ENCODE results near the gene PRKAR1B.
"Not testable (repeated sequence)": the region's sequence is repeated elsewhere in the genome, so short reads cannot be mapped to it uniquely, and the experiment has no call there.

PRKAR1B gene

DNA sequence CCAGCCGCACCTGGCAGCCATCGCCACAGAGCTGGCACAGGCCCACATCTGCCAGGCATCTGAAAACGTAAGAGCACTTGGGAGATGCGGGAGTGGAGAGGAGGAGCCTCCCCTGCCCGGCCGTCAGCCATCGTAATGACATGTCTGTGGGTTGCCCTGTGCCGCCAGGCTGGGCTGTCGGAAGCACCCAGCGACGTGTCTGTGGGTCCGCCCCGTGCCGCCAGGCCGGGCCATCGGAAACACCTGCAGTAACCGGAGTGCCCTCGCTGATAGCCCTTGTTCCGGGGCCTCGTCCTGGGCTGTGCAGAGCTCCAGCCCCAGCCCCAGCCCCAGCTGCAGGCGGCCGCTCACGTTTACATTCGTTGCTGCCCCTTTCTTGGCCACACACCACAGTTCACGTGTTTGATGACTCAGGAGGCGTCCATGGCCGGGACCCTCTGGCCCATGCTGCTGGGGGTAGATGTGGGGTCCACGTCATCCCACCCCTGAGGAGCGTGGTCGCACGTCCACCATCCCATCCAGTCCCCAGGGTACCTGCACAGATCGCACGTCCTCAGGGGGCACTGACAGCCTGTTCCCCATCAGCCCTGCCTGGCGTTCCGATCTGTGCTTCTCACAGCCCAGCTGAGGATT is 30.0 kb upstream of the PRKAR1B start:
- no peak for DNase-seq

DNA sequence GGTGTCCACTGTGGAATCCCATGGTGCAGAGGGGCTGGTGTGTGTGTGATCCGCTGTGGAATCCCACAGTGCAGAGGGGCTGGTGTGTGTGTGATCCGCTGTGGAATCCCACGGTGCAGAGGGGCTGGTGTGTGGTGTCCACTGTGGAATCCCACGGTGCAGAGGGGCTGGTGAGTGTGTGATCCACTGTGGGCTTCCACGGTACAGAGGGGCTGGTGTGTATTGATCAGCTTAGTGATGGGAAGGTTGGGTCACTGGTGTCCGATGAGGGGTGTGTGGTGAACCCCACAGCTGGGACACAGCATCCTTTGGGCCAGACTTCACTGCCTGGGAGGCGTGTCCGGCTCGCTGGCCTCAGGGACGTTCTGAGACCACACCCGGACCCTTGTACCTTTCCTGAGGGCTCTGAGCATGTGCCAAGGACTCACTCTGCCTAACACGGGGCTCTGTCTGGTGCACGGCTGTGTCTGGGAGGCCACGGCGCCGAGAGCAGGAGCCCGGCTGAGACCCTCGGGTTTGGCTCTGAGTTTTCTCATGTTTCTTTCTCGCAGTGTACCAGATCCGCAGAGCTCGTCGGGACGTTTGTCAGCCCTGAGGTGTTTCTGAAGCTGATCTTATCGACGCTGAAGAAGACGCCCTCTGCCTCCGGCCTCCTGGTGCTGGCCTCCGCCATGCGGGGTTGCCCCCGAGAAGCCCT is 29.3 kb upstream of the PRKAR1B start:
- DNase-seq = no peak

DNA sequence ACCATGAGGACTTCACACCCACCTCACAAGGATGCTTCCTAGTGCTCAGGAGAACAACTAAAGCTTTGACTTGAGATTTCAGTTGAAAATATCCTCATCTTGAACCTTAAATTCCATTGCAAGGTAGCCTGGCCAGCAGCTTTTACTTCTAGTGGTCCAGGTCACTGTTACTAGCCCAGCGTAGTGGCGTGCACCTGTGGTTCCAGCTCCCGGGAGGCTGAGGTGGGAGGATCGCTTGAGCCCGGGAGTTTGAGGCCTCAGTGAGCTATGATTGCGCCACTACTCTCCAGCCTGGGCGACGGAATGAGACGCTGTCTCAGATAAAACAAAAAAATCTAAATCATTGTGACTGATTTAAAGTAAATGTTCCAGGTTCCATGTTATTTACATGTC is 28.3 kb upstream of the PRKAR1B start:
- no peak for DNase-seq

GRCh38 chr7:754531-755412 is 27.7 kb upstream of the PRKAR1B start:
- no peak for DNase-seq

DNA sequence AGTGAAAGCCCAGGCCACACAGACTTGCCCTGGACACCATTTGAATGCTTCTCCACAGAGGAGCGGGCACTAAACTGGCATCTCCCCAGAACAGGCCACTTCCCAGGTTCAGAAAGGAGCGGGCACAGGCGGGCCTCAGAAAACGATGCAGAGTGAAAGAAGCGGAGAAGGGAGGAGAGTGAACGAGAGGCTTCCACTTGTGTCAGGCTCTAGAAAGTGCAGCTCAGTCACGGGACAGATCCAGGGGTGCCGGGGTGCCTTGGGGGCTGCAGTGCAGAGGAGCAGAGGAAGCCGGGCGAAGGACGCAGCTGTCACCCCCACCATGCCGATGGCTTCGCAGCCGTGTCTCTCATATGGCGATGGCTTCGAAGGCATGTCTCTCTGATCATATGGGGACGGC is 26.1 kb upstream of the PRKAR1B start:
- DNase-seq = no peak

- DNase-seq = not testable (repeated sequence)
Observed at GRCh38 chr7:752256-752655, 25.2 kb upstream of the PRKAR1B start.

DNA sequence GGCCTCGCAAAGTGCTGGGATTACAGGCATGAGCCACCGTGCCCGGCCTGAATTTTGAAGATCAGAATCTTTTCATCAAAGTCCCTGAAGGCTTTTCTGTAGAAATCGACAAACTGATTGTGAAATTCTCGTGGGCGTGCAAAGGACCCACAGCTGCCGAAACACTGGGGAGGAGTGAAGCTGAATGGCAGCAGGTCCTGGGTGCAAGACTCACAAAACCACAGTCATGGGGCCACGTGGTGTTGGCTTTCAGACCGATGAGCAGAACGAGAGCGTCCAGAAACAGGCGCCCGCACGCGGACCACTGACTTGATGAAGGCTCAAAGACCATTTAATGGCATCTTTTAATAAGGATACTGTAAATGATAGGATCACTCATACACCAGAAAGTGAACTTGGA is 24.7 kb upstream of the PRKAR1B start:
- no peak for DNase-seq

DNA sequence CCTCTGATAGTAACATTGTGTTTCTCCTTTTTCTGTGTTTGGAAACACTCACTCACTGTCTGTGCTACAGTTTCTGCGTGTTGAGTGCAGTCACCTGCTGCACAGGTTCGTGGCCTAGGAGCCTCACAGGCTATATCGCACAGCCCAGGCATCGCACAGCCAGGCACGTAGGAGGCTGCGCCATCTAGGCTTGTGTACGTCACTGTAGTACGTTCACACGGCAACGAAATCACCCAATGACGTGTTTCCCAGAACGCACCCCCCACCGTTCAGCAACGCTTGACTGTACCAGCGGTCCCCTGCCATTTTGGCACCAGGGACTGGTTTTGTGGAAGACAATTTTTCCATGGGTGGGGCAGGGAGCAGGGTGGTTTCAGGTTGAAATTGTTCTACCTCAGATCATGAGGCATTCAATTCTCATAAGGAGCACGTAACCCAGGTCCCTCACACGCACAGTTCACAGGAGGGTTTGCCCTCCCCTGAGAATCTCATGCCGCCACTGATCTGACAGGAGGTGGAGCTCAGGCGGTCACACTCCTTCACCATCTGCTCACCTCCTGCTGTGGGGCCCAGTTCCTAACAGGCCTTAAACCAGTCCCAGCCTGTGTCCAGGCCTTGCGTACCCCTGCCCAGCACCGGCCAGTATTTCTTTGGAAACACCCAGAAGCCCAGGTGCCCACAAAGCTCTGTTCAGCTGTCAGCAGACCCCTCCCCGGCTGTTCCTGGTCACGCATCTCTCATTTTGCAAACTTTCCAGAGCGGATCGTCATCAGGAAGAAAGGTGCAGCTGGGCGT is 23.2 kb upstream of the PRKAR1B start:
- no peak for DNase-seq

DNA sequence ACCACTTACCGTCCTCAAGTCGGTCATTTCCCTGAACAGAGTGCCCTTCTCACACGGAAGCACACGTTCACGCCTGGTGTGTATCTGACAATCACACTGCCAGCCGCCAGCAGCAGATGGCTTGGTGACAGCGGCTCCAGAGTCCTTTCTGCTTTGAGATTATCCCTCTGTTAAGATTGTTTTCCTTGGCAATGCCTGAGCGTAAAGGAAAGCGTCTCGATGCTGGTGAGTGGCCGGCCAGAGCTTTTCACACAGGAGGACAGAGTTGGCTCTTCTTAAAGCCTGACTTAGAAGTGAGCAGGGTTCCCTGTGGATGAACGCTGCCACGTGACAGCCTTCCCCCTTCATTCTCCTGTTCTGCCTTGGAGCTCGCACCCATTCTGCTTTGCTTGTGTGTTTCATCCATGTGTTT is 22.1 kb upstream of the PRKAR1B start:
- no peak for DNase-seq

DNA sequence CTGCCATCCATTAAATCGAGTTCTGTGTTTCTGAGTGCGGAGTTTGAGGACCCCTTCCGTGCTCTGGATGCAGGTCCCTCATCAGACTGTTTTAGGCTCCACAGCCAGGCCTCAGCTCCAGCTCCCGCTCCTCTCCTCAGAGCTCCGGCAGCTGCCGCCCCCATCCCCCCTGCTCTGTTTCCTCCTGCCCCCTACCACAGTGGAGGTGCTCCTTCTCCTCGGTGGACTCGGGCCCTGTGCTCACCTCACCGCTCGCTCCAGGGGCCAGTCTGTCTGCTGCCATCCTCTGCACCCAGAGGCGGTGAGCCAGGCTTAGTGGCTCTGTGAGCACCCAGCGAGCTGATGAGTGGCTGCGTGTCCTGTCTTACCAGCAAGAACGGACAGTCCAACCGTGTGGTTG is 21.4 kb upstream of the PRKAR1B start:
- no peak for DNase-seq

GRCh38 chr7:747186-747585 is 20.1 kb upstream of the PRKAR1B start:
- DNase-seq = no peak

DNA sequence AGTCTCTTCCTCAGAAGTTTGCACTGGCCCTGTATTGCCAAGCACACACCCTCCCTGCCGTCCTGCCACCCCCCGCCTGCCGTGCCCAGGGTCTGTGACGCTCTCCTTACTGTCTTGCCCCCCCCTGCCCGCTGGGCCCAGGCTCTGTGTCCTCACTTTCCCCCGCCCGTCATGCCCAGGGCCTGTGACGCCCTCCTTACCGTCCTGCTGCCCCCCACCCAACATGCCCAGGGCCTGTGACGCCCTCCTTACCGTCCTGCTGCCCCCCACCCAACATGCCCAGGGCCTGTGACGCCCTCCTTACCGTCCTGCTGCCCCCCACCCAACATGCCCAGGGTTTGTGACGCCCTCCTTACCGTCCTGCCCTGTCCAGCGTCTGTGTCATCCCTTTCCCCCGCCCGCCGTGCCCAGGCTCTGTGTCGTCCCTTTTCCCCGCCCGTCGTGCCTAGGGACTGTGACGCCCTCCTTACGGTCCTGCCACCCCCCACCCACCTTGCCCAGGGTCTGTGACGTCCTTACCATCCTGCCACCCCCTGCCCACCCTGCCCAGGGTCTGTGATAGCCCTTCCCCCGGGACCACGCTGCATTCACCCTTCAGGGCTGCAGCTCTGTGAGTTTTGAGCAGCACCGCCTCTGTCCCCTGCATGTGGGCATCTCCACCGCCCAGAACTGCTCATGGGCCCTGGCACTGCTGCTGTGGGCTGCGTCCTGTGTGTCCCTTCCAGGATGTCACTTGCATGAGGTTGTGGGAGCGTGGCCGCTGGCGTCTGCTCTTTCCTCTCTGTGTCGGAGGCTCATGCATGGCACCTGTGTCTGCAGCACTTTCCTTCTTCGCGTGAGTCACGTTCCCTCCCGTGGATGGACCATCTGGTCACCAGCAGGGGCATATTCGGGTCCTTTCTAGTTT is 19.3 kb upstream of the PRKAR1B start:
- DNase-seq = no peak

- no peak for DNase-seq
Observed at GRCh38 chr7:745431-746154, 18.5 kb upstream of the PRKAR1B start.

DNA sequence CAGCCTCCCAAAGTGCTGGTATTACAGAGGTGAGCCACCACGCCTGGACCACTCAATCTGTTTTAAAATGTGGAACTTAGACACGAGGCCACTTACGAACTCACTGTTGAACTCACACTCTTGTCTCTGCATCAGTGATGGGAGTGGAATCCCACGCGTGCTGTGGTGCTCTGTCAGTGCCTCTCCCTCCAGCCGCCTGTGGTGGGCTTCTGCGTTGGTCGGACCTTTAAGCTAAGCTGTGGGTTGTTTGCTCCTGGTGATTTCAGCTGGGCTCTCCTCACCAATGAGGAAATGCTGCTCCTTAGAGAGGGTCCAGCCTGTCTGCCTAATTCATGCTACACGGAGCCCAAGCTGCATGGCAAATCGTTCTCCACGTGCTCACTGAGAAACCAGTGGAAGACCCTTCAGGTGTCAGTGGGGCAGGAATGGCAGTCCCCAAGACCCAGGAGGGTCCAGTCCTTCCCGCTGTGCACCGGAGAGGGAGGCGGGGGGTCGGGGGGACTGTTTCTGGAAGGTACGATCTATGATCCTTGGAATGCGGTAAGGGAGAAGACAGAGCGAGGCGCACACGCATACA is 17.9 kb upstream of the PRKAR1B start:
- no peak for DNase-seq

GRCh38 chr7:744128-744520 is 17.0 kb upstream of the PRKAR1B start:
- not testable (repeated sequence) for DNase-seq

DNA sequence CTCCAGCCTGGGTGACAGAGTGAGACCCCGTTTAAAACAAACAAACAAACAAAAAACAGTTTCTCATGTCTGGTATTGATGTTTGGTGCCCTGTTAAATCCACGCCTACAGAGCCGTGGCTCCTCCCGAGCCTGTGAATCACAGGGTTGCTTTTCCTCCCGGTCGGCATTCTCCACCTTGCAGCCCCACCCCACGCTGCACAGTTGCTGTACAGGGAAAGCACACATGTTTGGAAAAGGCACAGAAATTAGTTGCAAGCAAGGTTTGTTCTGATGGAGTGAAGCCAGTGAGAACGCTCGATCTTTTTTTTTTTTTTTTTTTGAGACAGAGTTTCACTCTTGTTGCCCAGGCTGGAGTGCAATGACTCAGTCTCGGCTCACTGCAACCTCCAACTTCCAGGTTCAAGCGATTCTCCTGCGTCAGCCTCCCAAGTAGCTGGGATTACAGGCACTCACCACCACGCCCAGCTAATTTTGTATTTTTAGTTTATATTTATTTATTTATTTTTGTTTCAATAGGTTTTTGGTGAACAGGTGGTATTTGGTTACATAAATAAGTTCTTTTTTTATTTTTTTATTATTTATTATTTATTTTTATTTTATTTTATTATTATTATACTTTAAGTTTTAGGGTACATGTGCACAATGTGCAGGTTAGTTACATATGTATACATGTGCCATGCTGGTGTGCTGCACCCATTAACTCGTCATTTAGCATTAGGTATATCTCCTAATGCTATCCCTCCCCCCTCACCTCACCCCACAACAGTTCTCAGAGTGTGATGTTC is 16.5 kb upstream of the PRKAR1B start:
- not testable (repeated sequence) for DNase-seq

DNA sequence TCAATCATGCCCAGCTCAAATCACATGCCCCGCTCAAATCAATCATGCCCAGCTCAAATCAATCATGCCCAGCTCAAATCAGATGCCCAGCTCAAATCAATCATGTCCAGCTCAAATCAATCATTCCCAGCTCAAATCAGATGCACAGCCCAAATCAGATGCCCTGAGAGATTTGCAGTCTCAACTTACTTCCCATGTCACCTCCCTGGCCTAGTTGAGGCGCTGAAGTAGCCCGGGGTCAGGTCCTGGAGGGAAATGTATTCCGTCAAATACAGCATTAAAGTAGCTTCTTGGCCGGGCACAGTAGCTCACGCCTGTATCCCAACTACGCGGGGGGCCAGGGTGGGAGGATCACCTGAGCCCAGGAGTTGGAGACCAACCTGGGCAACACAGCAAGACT is 15.7 kb upstream of the PRKAR1B start:
- no peak for DNase-seq

- DNase-seq = no peak
Observed at GRCh38 chr7:741850-742249, 14.8 kb upstream of the PRKAR1B start.

DNA sequence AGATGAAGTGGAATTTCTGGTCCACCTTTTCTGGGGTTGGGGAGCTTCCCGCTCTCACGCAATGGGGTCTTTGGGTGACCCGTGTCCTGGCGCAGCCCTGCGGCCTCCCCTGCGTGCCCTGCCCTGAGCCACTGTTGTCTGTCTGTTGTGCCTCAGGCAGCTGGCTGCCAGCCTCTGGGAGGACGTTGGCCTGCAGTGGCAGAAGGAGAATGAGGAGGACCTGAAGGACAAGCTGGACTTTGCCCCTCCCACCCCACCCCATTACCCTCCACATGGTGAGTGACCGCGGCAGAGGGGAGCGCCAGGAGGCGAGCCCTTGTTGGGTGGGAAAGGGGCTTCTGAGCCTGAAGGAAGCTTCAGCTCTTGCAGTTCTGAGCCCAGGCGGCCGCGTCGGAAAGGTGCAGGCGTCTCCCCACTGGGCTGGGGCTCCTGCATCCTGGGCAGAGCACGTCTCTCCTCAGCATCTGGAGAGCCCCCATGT is 14.2 kb upstream of the PRKAR1B start:
- no peak for DNase-seq

Measured in activated CD4-positive, alpha-beta T cell treated with anti-CD3 and anti-CD28 coated beads for 4 hours (primary cell).